Tibial nerve (tissue), 4 donors: ENCODE measurements around the gene RIBC2. TPM values are rescaled to one million over a fixed set of nuclear protein-coding genes. Genes with fewer than 3 reads are reported as not detected.
A peak's percentile ranks its signal among the peaks of the same experiment; 100 is the strongest.

Experiments
- DNase-seq, 2 donors: peaks; one replicate each; pipeline ENCODE4 v3.0.0-alpha.2; 2019; ENCODE audit warnings: low spot score in 2 of 2
- H3K27ac ChIP-seq, 4 donors: fragments of 200-600 bp; sonication (generic) in 3 of 4; one replicate each; pipeline ENCODE4 v1.5.1; 2017 to 2019; ENCODE audit warnings: mild to moderate bottlenecking in 1 of 4
- H3K27me3 ChIP-seq, 2 donors: fragments of 200-600 bp; sonication (generic) in 1 of 2; one replicate each; pipeline versions ENCODE4 v1.5.1 to v1.6.0; 2017 to 2019
- H3K36me3 ChIP-seq, 3 donors: fragments of 200-600 bp; sonication (generic); one replicate each; pipeline ENCODE4 v1.5.1; 2018 to 2019
- H3K4me1 ChIP-seq, 4 donors: fragments of 200-600 bp; sonication (generic) in 3 of 4; one replicate each; pipeline ENCODE4 v1.5.1; 2017 to 2019
- H3K4me3 ChIP-seq, 4 donors: fragments of 200-600 bp; sonication (generic) in 3 of 4; one replicate each; pipeline ENCODE4 v1.5.1; 2017 to 2019; ENCODE audit warnings: mild to moderate bottlenecking in 1 of 4, moderate library complexity in 1 of 4
- H3K9me3 ChIP-seq, 4 donors: fragments of 200-600 bp; sonication (generic) in 3 of 4; one replicate each; pipeline ENCODE4 v1.5.1; 2017 to 2019
- EP300 ChIP-seq, 2 donors: sonication (generic); formaldehyde crosslinking; IDR thresholded peaks; one replicate each; pipeline ENCODE4 v1.6.1; 2017; ENCODE audit warnings: antibody characterized with exemption in 2 of 2, mild to moderate bottlenecking in 1 of 2
- POLR2A ChIP-seq, 2 donors: fragments of 450-650 bp; IDR thresholded peaks; one replicate each; pipeline ENCODE4 v1.6.1; 2017; ENCODE audit warnings: antibody characterized with exemption in 2 of 2, mild to moderate bottlenecking in 2 of 2, moderate library complexity in 2 of 2
- WGBS, 2 donors: methylation state at CpG; one replicate each; pipeline ENCODE4 v1.1.5; 2018; 5-methylcytosine and 5-hydroxymethylcytosine counted together
- total RNA-seq, 4 donors: library from RNA; depleted of rRNA; stranded (reverse); fragments of >200 nt; gene quantifications; one replicate each; pipeline ENCODE4 v1.1.0, GENCODE V29; 2016
- TF ChIP-seq, protein P1 (sequence below), 5 experiments: fragments of 200-600 bp in 3 of 5; fragments of 450-650 bp in 2 of 5; sonication (generic) in 3 of 5; IDR thresholded peaks; one replicate each; pipeline ENCODE4 v1.5.1; 2016 to 2019; ENCODE audit warnings: antibody characterized with exemption in 5 of 5, mild to moderate bottlenecking in 3 of 5, moderate library complexity in 2 of 5

RIBC2 gene
- total RNA-seq, 4 donors from 2014 or later = 0.42 TPM; not detected in 3

DNA sequence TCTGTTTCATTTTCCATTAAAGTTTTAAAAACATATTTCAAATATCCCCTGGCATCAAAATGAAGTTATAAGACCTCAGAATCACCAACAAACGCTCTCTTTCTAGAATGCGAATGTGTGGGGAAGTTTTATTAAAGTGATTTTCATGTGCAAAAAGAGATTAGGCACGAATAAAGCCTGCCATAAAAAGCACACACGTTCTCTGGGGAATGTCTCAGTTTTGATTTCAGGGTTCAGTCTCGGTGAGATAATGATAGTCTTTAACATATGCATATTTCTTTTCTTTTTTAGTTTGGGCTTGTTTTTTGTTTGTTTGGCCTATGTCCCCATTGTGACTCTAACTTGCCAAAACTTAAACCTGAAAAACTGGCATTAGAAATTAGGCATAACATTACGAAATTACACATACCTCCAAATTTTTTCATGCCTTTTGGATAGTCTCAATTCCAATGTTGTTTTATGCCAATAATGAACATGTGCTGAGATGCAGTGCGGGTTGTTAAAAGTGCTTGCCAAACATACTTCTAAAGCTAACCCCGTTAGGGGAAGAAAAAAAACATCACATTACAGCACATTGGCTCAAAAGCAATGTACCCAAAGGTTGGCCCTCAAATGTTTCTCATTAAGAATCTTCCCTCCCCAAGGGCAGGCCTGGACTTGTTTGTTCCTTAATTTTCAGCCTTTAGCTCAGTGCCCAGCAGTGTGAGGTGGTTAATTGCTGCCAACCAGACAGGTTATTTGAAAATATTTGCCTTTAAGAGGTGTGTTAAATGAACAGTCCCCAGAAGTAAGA, 56.0 kb downstream of the RIBC2 start:
- H3K4me1 ChIP-seq = peaks cover 0 to 43% (median 0%) of the 10 kb centered on the region in 4 donors
- H3K9me3 ChIP-seq = peaks cover 0 to 13% (median 0%) of the 10 kb centered on the region in 4 donors
- 42 to 43% methylated on average over 8 of the region's 8 CpGs for WGBS, 2 donors
- no peak overlapping the region for H3K4me3 ChIP-seq
- no peaks in the 10 kb centered on the region for H3K27me3 ChIP-seq
- peak overlapping the region in 3 of 4 donors; percentile 7 to 69 (median 57) for H3K27ac ChIP-seq
- DNase-seq = no peak
- TF ChIP-seq, protein P1, sequence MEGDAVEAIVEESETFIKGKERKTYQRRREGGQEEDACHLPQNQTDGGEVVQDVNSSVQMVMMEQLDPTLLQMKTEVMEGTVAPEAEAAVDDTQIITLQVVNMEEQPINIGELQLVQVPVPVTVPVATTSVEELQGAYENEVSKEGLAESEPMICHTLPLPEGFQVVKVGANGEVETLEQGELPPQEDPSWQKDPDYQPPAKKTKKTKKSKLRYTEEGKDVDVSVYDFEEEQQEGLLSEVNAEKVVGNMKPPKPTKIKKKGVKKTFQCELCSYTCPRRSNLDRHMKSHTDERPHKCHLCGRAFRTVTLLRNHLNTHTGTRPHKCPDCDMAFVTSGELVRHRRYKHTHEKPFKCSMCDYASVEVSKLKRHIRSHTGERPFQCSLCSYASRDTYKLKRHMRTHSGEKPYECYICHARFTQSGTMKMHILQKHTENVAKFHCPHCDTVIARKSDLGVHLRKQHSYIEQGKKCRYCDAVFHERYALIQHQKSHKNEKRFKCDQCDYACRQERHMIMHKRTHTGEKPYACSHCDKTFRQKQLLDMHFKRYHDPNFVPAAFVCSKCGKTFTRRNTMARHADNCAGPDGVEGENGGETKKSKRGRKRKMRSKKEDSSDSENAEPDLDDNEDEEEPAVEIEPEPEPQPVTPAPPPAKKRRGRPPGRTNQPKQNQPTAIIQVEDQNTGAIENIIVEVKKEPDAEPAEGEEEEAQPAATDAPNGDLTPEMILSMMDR (IDR thresholded peaks at IDR 0.05) = no peak
- TF ChIP-seq POLR2A (IDR thresholded peaks at IDR 0.05) (no peak), EP300 (IDR thresholded peaks at IDR 0.05) (no peak)
- no peaks in the 10 kb centered on the region for H3K36me3 ChIP-seq

DNA sequence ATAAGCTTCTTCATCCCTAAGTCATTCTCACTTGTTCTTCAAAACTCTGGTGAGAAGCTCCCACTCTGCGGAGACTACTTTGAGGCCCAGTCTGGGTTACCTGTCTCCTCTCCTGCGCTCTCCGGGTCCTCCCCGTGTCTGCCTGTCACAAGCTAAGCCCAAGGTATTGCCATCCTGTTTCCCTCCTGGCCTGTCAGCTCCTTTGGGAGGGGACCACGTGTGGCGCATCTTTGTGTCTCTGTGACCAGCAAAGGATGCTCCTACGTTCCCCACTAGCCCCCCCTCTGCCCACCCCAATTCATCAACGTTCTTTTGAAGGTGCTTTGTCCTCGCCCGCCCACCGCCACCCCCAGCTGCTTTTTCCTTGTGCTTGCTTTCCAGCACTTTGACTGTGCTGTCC, 57.4 kb downstream of the RIBC2 start:
- WGBS, 2 donors = 71 to 74% methylated on average over 11 of the region's 11 CpGs
- H3K4me1 ChIP-seq = peaks cover 0 to 53% (median 2%) of the 10 kb centered on the region in 4 donors
- H3K27ac ChIP-seq = peak overlapping the region in 2 of 4 donors; percentile 62 to 68
- TF ChIP-seq EP300 (IDR thresholded peaks at IDR 0.05) = no peak
- TF ChIP-seq, protein P1 (IDR thresholded peaks at IDR 0.05) = no peak
- no peak for TF ChIP-seq POLR2A (IDR thresholded peaks at IDR 0.05)
- no peaks in the 10 kb centered on the region for H3K36me3 ChIP-seq
- H3K9me3 ChIP-seq = peaks cover 0 to 10% (median 0%) of the 10 kb centered on the region in 4 donors
- DNase-seq = no peak
- no peak overlapping the region for H3K4me3 ChIP-seq
- H3K27me3 ChIP-seq = no peaks in the 10 kb centered on the region

DNA sequence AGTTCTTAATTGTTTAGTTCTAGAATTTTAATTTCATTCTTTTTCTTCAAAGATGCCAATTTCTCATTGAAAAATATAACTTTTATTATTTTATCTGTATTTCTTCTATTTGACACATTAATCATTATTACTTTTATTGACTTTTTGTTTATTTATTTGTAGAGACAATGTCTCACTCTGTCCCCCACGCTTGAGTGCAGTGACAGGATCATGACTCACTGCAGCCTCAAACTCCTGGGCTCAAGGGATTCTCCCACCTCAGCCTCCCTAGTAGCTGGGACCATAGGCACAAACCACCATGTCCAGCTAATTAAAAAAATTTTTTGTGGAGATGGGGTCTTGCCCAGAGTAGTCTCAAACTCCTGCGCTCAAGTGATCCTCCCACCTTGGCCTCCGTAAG, 58.9 kb downstream of the RIBC2 start:
- TF ChIP-seq, protein P1 (IDR thresholded peaks at IDR 0.05) = no peak
- TF ChIP-seq POLR2A (IDR thresholded peaks at IDR 0.05) = no peak
- TF ChIP-seq EP300 (IDR thresholded peaks at IDR 0.05) = no peak
- no peak for DNase-seq
- 89 to 92% methylated on average over 3 of the region's 3 CpGs for WGBS, 2 donors

DNA sequence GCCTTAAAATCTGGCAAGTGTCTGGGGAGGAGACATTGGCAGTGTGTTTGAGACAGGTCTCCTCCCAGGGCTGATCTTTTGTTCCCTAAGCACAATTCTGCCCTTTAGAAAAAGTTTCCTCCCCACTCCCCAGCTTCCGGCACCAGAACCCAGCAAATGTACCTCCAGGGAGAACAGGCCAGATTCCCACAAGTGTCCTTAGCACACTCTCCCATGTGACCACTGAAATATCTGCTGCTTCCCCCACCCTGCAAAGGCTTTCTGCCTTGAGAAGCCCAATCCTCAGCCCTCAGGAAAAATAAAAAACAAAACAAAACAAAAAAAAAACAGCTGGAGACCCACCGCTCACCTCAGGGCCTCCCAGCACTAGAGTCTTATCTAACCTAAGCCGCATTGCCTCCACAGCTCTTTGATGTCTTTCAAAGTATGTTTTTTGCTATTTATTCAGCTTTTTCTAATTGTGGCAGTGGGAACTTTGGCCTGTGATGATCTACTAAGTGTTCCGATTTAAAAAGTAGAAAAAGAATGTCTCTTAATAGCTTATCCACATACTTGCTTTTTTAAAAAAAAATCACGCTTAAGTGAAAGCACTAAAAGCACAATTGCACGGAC, 60.2 kb downstream of the RIBC2 start:
- Histone ChIP-seq H3K27ac (peak overlapping the region in 2 of 4 donors; percentile 72 to 76), H3K36me3 (no peaks in the 10 kb centered on the region), H3K4me1 (peaks cover 0 to 75% (median 9%) of the 10 kb centered on the region in 4 donors), H3K9me3 (no peaks in the 10 kb centered on the region), H3K27me3 (no peaks in the 10 kb centered on the region), H3K4me3 (no peak overlapping the region)
- DNase-seq = no peak
- TF ChIP-seq, protein P1 (IDR thresholded peaks at IDR 0.05) = no peak
- TF ChIP-seq POLR2A (IDR thresholded peaks at IDR 0.05) (no peak), EP300 (IDR thresholded peaks at IDR 0.05) (peak in 1 of 2 donors; percentile 19)
- WGBS, 2 donors = 57 to 64% methylated on average over 6 of the region's 6 CpGs

More for the DNA sequence above, 58.9 kb downstream of the RIBC2 start:
- Histone ChIP-seq H3K27me3 (no peaks in the 10 kb centered on the region), H3K27ac (no peak overlapping the region), H3K9me3 (no peaks in the 10 kb centered on the region), H3K4me1 (peaks cover 0 to 69% (median 9%) of the 10 kb centered on the region in 4 donors), H3K36me3 (no peaks in the 10 kb centered on the region), H3K4me3 (no peak overlapping the region)
